ENCODE data around the gene PARD6G. TPM values are rescaled to one million over a fixed set of nuclear protein-coding genes. Genes with fewer than 3 reads are reported as not detected.
"Not testable (repeated sequence)": the region's sequence is repeated elsewhere in the genome, so short reads cannot be mapped to it uniquely, and the experiment has no call there.

The PARD6G gene
- total RNA-seq, 1 experiment from 2014 or later: 5.4 TPM

DNA sequence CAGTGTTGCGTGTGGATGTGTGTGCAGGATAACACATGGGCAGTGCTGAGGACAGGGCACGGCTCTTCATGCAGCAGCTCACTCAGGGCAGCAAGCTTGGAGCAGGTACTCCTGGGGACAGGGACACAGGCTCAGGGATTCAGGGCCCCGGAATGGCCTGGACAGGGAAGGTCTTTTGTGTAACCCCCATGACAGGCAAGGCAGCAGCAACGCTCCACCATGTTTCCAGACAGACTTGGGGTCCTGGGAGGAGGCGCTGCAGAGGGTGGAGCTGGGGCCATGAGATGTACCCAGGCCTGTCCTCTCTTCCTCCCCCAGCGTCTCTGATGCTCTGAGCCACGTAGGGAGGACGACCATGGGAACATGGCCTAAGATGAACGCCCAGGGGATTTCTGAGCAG, 80.0 kb downstream of the PARD6G start:
- Histone ChIP-seq H3K27ac (ENCODE audit: low read length) (no peak overlapping the region), H4K20me1 (ENCODE audit: low read length) (no peaks in the 10 kb centered on the region), H2AFZ (ENCODE audit: low read length) (no peak overlapping the region), H3F3A (ENCODE audit: low read length, unreplicated experiment) (no peaks in the 10 kb centered on the region), H3K4me3 (ENCODE audit: low read length) (no peak overlapping the region), H3K9me2 (replicated peaks; ENCODE audit: low read length) (no peaks in the 10 kb centered on the region), H3K4me2 (ENCODE audit: low read length) (no peak overlapping the region), H3K27me3 (ENCODE audit: low read length) (no peaks in the 10 kb centered on the region), H3K79me2 (ENCODE audit: low read length) (no peaks in the 10 kb centered on the region), H3K36me3 (ENCODE audit: low read depth, low read length) (no peaks in the 10 kb centered on the region; the same call in 1 of the 2 replicates), H3K4me1 (ENCODE audit: insufficient read depth, low read length) (peaks cover 2% of the 10 kb centered on the region; the same call in 1 of the 2 replicates), H3K9me3 (ENCODE audit: low read length) (no peaks in the 10 kb centered on the region), H3K9ac (ENCODE audit: low read length) (no peak overlapping the region)
- DNase-seq (no peak), ATAC-seq (no peak)
- BruUV-seq (replicated peaks): no TSS peak
- TF ChIP-seq, protein P1, sequence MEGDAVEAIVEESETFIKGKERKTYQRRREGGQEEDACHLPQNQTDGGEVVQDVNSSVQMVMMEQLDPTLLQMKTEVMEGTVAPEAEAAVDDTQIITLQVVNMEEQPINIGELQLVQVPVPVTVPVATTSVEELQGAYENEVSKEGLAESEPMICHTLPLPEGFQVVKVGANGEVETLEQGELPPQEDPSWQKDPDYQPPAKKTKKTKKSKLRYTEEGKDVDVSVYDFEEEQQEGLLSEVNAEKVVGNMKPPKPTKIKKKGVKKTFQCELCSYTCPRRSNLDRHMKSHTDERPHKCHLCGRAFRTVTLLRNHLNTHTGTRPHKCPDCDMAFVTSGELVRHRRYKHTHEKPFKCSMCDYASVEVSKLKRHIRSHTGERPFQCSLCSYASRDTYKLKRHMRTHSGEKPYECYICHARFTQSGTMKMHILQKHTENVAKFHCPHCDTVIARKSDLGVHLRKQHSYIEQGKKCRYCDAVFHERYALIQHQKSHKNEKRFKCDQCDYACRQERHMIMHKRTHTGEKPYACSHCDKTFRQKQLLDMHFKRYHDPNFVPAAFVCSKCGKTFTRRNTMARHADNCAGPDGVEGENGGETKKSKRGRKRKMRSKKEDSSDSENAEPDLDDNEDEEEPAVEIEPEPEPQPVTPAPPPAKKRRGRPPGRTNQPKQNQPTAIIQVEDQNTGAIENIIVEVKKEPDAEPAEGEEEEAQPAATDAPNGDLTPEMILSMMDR (conservative IDR thresholded peaks at IDR 0.05; ENCODE audit: low read depth, low read length): no peak
- TF ChIP-seq EZH2 (IDR thresholded peaks at IDR 0.05; ENCODE audit: low read length, unreplicated experiment): no peak
- intact Hi-C loops (cut with micrococcal nuclease): no loop called here
- ChIA-PET POLR2A (ENCODE audit: unreplicated experiment) (no interaction called here), CTCF (no interaction called here)

DNA sequence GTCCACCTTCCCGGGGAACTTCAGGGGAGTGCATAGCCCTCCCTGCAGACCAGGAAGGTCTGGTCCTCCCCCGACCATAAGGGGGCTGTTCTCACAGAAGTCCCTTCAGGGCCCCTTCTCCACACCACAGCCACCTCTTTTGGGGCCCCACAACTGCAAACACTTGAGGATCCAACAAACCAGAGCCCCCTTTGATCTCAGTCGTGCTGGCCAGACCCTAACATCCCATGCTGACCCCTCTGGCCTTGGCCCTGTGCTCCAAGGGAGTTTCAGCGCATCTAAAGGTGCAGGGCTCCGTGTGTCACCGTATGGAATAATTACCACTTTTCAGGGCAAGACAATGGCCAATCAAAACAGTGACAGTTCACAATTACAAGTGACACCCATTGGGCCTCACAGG, 80.6 kb downstream of the PARD6G start:
- POLR2A ChIA-PET (ENCODE audit: unreplicated experiment): no interaction called here
- no peaks in the 10 kb centered on the region for H3F3A ChIP-seq (ENCODE audit: low read length, unreplicated experiment)
- CTCF ChIA-PET: no interaction called here
- no peaks in the 10 kb centered on the region for H3K27me3 ChIP-seq (ENCODE audit: low read length)
- H4K20me1 ChIP-seq (ENCODE audit: low read length): no peaks in the 10 kb centered on the region
- no peaks in the 10 kb centered on the region; the same call in 1 of the 2 replicates for H3K36me3 ChIP-seq (ENCODE audit: low read depth, low read length)
- no peak for ATAC-seq
- no peak overlapping the region for H2AFZ ChIP-seq (ENCODE audit: low read length)
- H3K27ac ChIP-seq (ENCODE audit: low read length): no peak overlapping the region
- no peaks in the 10 kb centered on the region for H3K9me3 ChIP-seq (ENCODE audit: low read length)
- DNase-seq: no peak
- intact Hi-C loops (cut with micrococcal nuclease): no loop called here
- no peaks in the 10 kb centered on the region for H3K9me2 ChIP-seq (replicated peaks; ENCODE audit: low read length)
- no peaks in the 10 kb centered on the region for H3K79me2 ChIP-seq (ENCODE audit: low read length)
- BruUV-seq (replicated peaks): no TSS peak
- TF ChIP-seq EZH2phosphoT487 (IDR thresholded peaks at IDR 0.05; ENCODE audit: borderline replicate concordance, low read length) (no peak), EZH2 (IDR thresholded peaks at IDR 0.05; ENCODE audit: low read length, unreplicated experiment) (no peak)
- TF ChIP-seq, protein P1 (conservative IDR thresholded peaks at IDR 0.05; ENCODE audit: low read depth, low read length): no peak
- H3K9ac ChIP-seq (ENCODE audit: low read length): no peak overlapping the region
- H3K4me2 ChIP-seq (ENCODE audit: low read length): no peak overlapping the region
- H3K4me1 ChIP-seq (ENCODE audit: insufficient read depth, low read length): peaks cover 2% of the 10 kb centered on the region; the same call in 1 of the 2 replicates
- H3K4me3 ChIP-seq (ENCODE audit: low read length): no peak overlapping the region

DNA sequence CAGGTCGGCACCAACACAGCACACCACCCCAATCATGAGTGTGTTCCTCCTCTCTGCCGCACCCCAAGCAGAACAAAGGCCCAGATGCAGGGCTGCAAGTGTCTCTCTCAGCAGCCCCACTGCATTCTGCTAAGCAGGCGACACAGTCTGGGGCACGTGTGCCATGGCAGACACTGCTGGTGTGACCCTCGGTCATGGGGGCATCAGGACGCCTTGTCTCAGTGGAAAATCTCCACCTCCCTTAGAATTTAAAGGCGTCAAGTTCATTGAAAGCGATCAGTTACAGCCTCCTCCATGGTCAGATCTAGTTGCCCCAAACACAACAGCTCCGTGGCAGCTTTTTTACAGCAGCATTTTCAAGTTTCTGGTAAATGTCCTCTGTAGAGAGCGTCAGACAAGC, 81.1 kb downstream of the PARD6G start:
- intact Hi-C loops (cut with micrococcal nuclease): no loop called here
- peaks cover 2% of the 10 kb centered on the region; the same call in 1 of the 2 replicates for H3K4me1 ChIP-seq (ENCODE audit: insufficient read depth, low read length)
- no peak for ATAC-seq
- no peaks in the 10 kb centered on the region for H3K27me3 ChIP-seq (ENCODE audit: low read length)
- H3K9ac ChIP-seq (ENCODE audit: low read length): no peak overlapping the region
- no peak overlapping the region for H2AFZ ChIP-seq (ENCODE audit: low read length)
- H3K27ac ChIP-seq (ENCODE audit: low read length): no peak overlapping the region
- H3K4me3 ChIP-seq (ENCODE audit: low read length): no peak overlapping the region
- H3K79me2 ChIP-seq (ENCODE audit: low read length): no peaks in the 10 kb centered on the region
- H3K4me2 ChIP-seq (ENCODE audit: low read length): no peak overlapping the region
- ChIA-PET CTCF (no interaction called here), POLR2A (ENCODE audit: unreplicated experiment) (no interaction called here)
- H3F3A ChIP-seq (ENCODE audit: low read length, unreplicated experiment): no peaks in the 10 kb centered on the region
- DNase-seq: no peak
- H3K36me3 ChIP-seq (ENCODE audit: low read depth, low read length): no peaks in the 10 kb centered on the region; the same call in 1 of the 2 replicates
- no peaks in the 10 kb centered on the region for H3K9me3 ChIP-seq (ENCODE audit: low read length)
- BruUV-seq (replicated peaks): no TSS peak
- no peaks in the 10 kb centered on the region for H4K20me1 ChIP-seq (ENCODE audit: low read length)
- no peaks in the 10 kb centered on the region for H3K9me2 ChIP-seq (replicated peaks; ENCODE audit: low read length)
- no peak for TF ChIP-seq EZH2 (IDR thresholded peaks at IDR 0.05; ENCODE audit: low read length, unreplicated experiment)
- TF ChIP-seq EZH2phosphoT487 (IDR thresholded peaks at IDR 0.05; ENCODE audit: borderline replicate concordance, low read length): no peak
- TF ChIP-seq, protein P1 (conservative IDR thresholded peaks at IDR 0.05; ENCODE audit: low read depth, low read length): no peak

DNA sequence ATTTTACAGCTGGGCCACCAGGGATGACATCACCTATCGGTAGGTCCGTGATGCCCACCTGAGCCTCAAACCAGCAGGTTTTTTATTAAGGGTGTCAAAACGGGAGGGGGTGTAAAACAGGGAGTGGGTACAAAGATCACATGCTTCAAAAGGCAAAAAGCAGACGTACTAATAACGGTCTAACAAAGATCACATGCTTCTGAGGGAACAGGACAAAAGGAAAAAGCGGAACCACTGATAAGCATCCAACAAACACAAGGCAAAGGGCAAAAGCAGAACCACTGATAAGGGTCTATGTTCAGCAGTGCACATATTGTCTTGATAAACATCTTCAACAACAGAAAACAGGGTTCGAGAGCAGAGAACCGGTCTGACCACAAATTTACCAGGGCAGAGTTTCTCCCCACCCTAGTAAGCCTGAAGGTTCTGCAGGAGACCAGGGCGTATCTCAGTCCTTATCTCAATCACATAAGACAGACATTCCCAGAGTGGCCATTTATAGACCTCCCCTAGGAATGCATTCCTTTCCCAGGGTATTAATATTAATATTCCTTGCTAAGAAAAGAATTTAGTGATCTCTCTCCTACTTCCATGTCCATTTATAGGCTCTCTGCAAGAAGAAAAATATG, 82.5 kb downstream of the PARD6G start:
- H3K9ac ChIP-seq (ENCODE audit: low read length); CTCF ChIA-PET; H2AFZ ChIP-seq (ENCODE audit: low read length): not testable (repeated sequence)

More for the DNA sequence above, 82.5 kb downstream of the PARD6G start:
- BruUV-seq (replicated peaks); H3K27ac ChIP-seq (ENCODE audit: low read length); H3K79me2 ChIP-seq (ENCODE audit: low read length); H3K27me3 ChIP-seq (ENCODE audit: low read length); ATAC-seq; H3K9me2 ChIP-seq (replicated peaks; ENCODE audit: low read length); POLR2A ChIA-PET (ENCODE audit: unreplicated experiment); H3K4me1 ChIP-seq (ENCODE audit: insufficient read depth, low read length); H3K4me2 ChIP-seq (ENCODE audit: low read length); H3K4me3 ChIP-seq (ENCODE audit: low read length); H3F3A ChIP-seq (ENCODE audit: low read length, unreplicated experiment); H4K20me1 ChIP-seq (ENCODE audit: low read length); H3K36me3 ChIP-seq (ENCODE audit: low read depth, low read length); DNase-seq; intact Hi-C loops (cut with micrococcal nuclease); H3K9me3 ChIP-seq (ENCODE audit: low read length): not testable (repeated sequence)

All from PC-3 (cell line).